ENCODE data around the gene USP8. TPM values are rescaled to one million over a fixed set of nuclear protein-coding genes. Genes with fewer than 3 reads are reported as not detected.
A peak's percentile ranks its signal among the peaks of the same experiment; 100 is the strongest.

USP8 gene
- total RNA-seq, 2 donors from 2014 or later: 52.7 to 64.5 TPM

GRCh38 chr15:50562735-50563640 is 138.8 kb downstream of the USP8 start:
- H3K36me3 Mint-ChIP-seq (ENCODE audit: insufficient read depth in 2 of 2): peaks cover 13 to 23% of the 10 kb centered on the region in 2 donors
- peaks cover 27% of the 10 kb centered on the region for H3K4me1 Mint-ChIP-seq (ENCODE audit: low read depth)
- H3K4me3 Mint-ChIP-seq: peak overlapping the region; percentile 27 to 82
- no peaks in the 10 kb centered on the region for H3K27me3 Mint-ChIP-seq (ENCODE audit: low read depth)
- H3K27ac Mint-ChIP-seq: peak overlapping the region; percentile 97
- peak; percentile 89 for ATAC-seq (replicated peaks in 1 of 2)
- DNase-seq: peak; percentile 40 to 44
- H3K9me3 Mint-ChIP-seq: no peaks in the 10 kb centered on the region

- H3K4me1 Mint-ChIP-seq (ENCODE audit: low read depth): peaks cover 24% of the 10 kb centered on the region
- peak overlapping the region; percentile 97 for H3K27ac Mint-ChIP-seq
- peak; percentile 54 for ATAC-seq (replicated peaks in 1 of 2)
- no peaks in the 10 kb centered on the region for H3K27me3 Mint-ChIP-seq (ENCODE audit: low read depth)
- H3K36me3 Mint-ChIP-seq (ENCODE audit: insufficient read depth in 2 of 2): peaks cover 11 to 23% of the 10 kb centered on the region in 2 donors
- H3K9me3 Mint-ChIP-seq: no peaks in the 10 kb centered on the region
- peak; percentile 12 to 28 for DNase-seq
- peak overlapping the region; percentile 27 to 82 for H3K4me3 Mint-ChIP-seq
These were observed 139.6 kb downstream of the USP8 start for GRCh38 chr15:50563756-50564155.

Other genes with a start within 250 kb of the USP8 start
- gene SLC27A2, start 242.2 kb upstream of the USP8 start, total RNA-seq: 10 to 100 TPM; 27.6 to 33.5 TPM
- gene HDC, start 158.7 kb upstream of the USP8 start, total RNA-seq: 1 to 10 TPM; 1.1 to 1.7 TPM
- 10 to 100 TPM; 51.6 to 56.4 TPM for gene GABPB1, start 69.2 kb upstream of the USP8 start, total RNA-seq
- not detected for gene USP50, start 122.3 kb downstream of the USP8 start, total RNA-seq

All from activated T-cell treated with anti-CD3 and anti-CD28 coated beads, Interleukin-2, amount 50 U/mL, for 72 hours (primary cell).